Astrocyte (in vitro differentiated cells and primary cell): ENCODE results near the gene CCDC88B.

Experiments
- CTCF ChIP-seq: IDR thresholded peaks from 2 replicates; pipeline ENCODE4 v1.5.1; 2011; ENCODE audit warnings: low read depth, mild to moderate bottlenecking, inconsistent platforms, low read length, moderate library complexity; ENCODE audit not compliant: insufficient read depth
- EZH2 ChIP-seq: IDR thresholded peaks from 2 replicates; pipeline ENCODE4 v1.6.1; 2012; ENCODE audit warnings: mild to moderate bottlenecking, low read length, inconsistent platforms; ENCODE audit not compliant: insufficient read depth

- TF ChIP-seq CTCF (no peak), EZH2 (no peak)
These were observed 42.0 kb downstream of the CCDC88B start for GRCh38 chr11:64382047-64382446.
